ENCODE data around the gene MAGOH.
"Not testable (repeated sequence)": the region's sequence is repeated elsewhere in the genome, so short reads cannot be mapped to it uniquely, and the experiment has no call there.

The MAGOH gene

GRCh38 chr1:53238197-53239155 lies at the start of gene MAGOH:
MAGOH (minus strand) TSS chr1:53238518; CDS start chr1:53238448, 70 bp downstream.
- H3K4me2 ChIP-seq: peak within 1 kb of the TSS; percentile 97
- H3K27ac ChIP-seq: peak within 1 kb of the TSS; percentile 88
- H3K4me3 ChIP-seq: peak within 1 kb of the TSS; percentile 97
- peaks cover 37% of the 10 kb centered on the region for H4K20me1 ChIP-seq
- no peaks in the 10 kb centered on the region for H3K27me3 ChIP-seq
- TF ChIP-seq Cebpa-rat (IDR thresholded peaks at IDR 0.05): no peak
- peak within 1 kb of the TSS; percentile 96 for H3K9ac ChIP-seq
- peaks cover 33% of the 10 kb centered on the region for H3K36me3 ChIP-seq
- H3K9me3 ChIP-seq: no peaks in the 10 kb centered on the region
- H3K4me1 ChIP-seq: peaks cover 30% of the 10 kb centered on the region

- Histone ChIP-seq H3K9ac (no peak overlapping the region), H3K4me1 (peaks cover 2% of the 10 kb centered on the region), H3K4me3 (no peak overlapping the region), H3K36me3 (peaks cover 90% of the 10 kb centered on the region), H3K9me3 (no peaks in the 10 kb centered on the region; the same call in 1 of the 2 replicates), H3K27me3 (no peaks in the 10 kb centered on the region), H3K27ac (no peak overlapping the region), H4K20me1 (peaks cover 37% of the 10 kb centered on the region), H3K4me2 (no peak overlapping the region)
- no peak for TF ChIP-seq Cebpa-rat (IDR thresholded peaks at IDR 0.05)
Observed at GRCh38 chr1:53286955-53287354, 48.6 kb upstream of the MAGOH start.

GRCh38 chr1:53285969-53286760 lies 47.8 kb upstream of the MAGOH start:
- H3K4me1 ChIP-seq: no peaks in the 10 kb centered on the region; the same call in 1 of the 2 replicates
- no peak overlapping the region for H3K9ac ChIP-seq
- H3K27me3 ChIP-seq: no peaks in the 10 kb centered on the region
- H4K20me1 ChIP-seq: peaks cover 29% of the 10 kb centered on the region
- no peaks in the 10 kb centered on the region; the same call in 1 of the 2 replicates for H3K9me3 ChIP-seq
- H3K4me2 ChIP-seq: no peak overlapping the region
- no peak for TF ChIP-seq Cebpa-rat (IDR thresholded peaks at IDR 0.05)
- peaks cover 90% of the 10 kb centered on the region for H3K36me3 ChIP-seq
- H3K4me3 ChIP-seq: no peak overlapping the region
- no peak overlapping the region for H3K27ac ChIP-seq

- Histone ChIP-seq H3K36me3 (peaks cover 90% of the 10 kb centered on the region), H3K9ac (no peak overlapping the region), H3K4me1 (no peaks in the 10 kb centered on the region; the same call in 1 of the 2 replicates), H3K27me3 (no peaks in the 10 kb centered on the region), H3K27ac (no peak overlapping the region), H3K4me3 (no peak overlapping the region), H4K20me1 (peaks cover 23% of the 10 kb centered on the region), H3K9me3 (no peaks in the 10 kb centered on the region; the same call in 1 of the 2 replicates), H3K4me2 (no peak overlapping the region)
- no peak for TF ChIP-seq Cebpa-rat (IDR thresholded peaks at IDR 0.05)
Observed at GRCh38 chr1:53285546-53285945, 47.2 kb upstream of the MAGOH start.

GRCh38 chr1:53284224-53285020 lies 46.1 kb upstream of the MAGOH start:
- Histone ChIP-seq H3K4me3 (no peak overlapping the region), H3K27ac (no peak overlapping the region), H3K4me2 (no peak overlapping the region), H3K4me1 (no peaks in the 10 kb centered on the region; the same call in 1 of the 2 replicates), H4K20me1 (peaks cover 17% of the 10 kb centered on the region; the same call in 1 of the 2 replicates), H3K27me3 (no peaks in the 10 kb centered on the region), H3K9ac (no peak overlapping the region), H3K36me3 (peaks cover 90% of the 10 kb centered on the region), H3K9me3 (no peaks in the 10 kb centered on the region; the same call in 1 of the 2 replicates)
- TF ChIP-seq Cebpa-rat (IDR thresholded peaks at IDR 0.05): no peak

GRCh38 chr1:53283156-53283555 lies 44.8 kb upstream of the MAGOH start:
- peaks cover 23% of the 10 kb centered on the region; the same call in 1 of the 2 replicates for H4K20me1 ChIP-seq
- H3K27ac ChIP-seq, H3K27me3 ChIP-seq, H3K4me3 ChIP-seq, H3K4me2 ChIP-seq, H3K4me1 ChIP-seq, H3K9ac ChIP-seq, H3K9me3 ChIP-seq: not testable (repeated sequence)
- peaks cover 83% of the 10 kb centered on the region for H3K36me3 ChIP-seq

GRCh38 chr1:53281133-53281532 lies 42.8 kb upstream of the MAGOH start:
- TF ChIP-seq Cebpa-rat (IDR thresholded peaks at IDR 0.05): no peak
- Histone ChIP-seq H3K4me1 (no peaks in the 10 kb centered on the region), H3K9me3 (no peaks in the 10 kb centered on the region; the same call in 1 of the 2 replicates), H3K27me3 (no peaks in the 10 kb centered on the region), H3K36me3 (peaks cover 83% of the 10 kb centered on the region), H4K20me1 (peaks cover 16% of the 10 kb centered on the region; the same call in 1 of the 2 replicates), H3K4me3 (no peak overlapping the region), H3K4me2 (no peak overlapping the region), H3K27ac (no peak overlapping the region), H3K9ac (no peak overlapping the region)

GRCh38 chr1:53280496-53280895 lies 42.2 kb upstream of the MAGOH start:
- Histone ChIP-seq H3K4me2 (no peak overlapping the region), H3K9me3 (no peaks in the 10 kb centered on the region; the same call in 1 of the 2 replicates), H3K4me3 (no peak overlapping the region), H3K27me3 (no peaks in the 10 kb centered on the region), H3K36me3 (peaks cover 83% of the 10 kb centered on the region), H3K9ac (no peak overlapping the region), H3K4me1 (no peaks in the 10 kb centered on the region), H3K27ac (no peak overlapping the region), H4K20me1 (peaks cover 16% of the 10 kb centered on the region; the same call in 1 of the 2 replicates)
- TF ChIP-seq Cebpa-rat (IDR thresholded peaks at IDR 0.05): no peak
